Left colon (tissue), 2 donors: Measurements from ENCODE around the gene CYB561D2. TPM values are rescaled to one million over a fixed set of nuclear protein-coding genes. Genes with fewer than 3 reads are reported as not detected.

Experiments used
- ATAC-seq: fragments of 200-7000 bp; cut with Tn5 transposase; one replicate; pipeline ENCODE4 v1.9.1; 2020; ENCODE audit warnings: mild to moderate bottlenecking, moderate library complexity
- DNase-seq, 2 donors: peaks; one replicate each; pipeline ENCODE4 v3.0.0-alpha.2; 2020
- intact Hi-C, 2 donors: fragments of 100-400 bp; cut with DNase I in 1 of 2; cut with micrococcal nuclease in 1 of 2; formaldehyde crosslinking; loops; one replicate each; pipeline versions ENCODE4 v1.11.2 to v1.14.0; 2022; cut with DNase I, micrococcal nuclease
- total RNA-seq, 2 donors: library from RNA; stranded (reverse); fragmentation: NEBNext Ultra II Directional; extraction: Animal tissue kit (Norgen Biotek cat#: 25700); gene quantifications; one replicate each; pipeline ENCODE4 v1.2.1, GENCODE V29; 2021
- donor health status: DM: no; HTN: no; CAD: no.
- donor health status: DM: yes; HTN: yes; CAD: no.

The CYB561D2 gene
- total RNA-seq, 2 donors from 2014 or later, result 35.8 to 36.9 TPM

DNA sequence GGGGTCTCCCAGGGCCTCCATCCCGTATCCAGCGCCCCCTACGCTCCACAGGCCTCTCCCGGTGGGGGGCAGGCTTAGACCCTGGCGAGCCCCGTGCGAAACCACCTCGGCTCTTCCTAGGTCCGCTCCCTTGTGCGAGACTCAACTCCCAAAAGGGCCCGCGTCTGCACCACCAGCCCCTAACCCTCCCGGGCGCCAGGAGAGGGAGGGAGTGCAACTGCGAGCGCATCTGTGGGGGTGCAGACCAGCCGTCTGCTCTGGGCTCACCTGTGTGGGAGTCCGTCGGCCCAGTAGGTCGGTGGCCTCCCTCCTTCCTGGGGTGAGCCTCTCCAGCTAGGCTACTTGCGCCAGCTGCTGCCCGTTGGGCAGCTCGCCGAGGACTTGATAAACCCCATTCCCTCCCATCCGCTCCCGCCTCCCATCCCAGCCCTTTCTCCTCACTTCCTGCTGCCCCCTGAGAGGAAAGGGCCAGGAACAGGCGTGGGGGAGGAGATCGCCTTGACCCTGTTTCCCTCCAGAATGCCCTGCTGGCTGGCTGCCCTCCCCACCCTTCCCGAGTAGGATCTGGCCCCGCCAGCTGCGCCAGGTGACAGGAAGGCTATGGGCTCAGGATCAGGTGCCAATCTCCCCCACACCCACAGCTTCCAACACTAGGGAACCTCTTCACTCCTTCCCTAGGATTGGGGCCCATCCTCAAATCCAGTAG, 28.1 kb upstream of the CYB561D2 start, which contains the start of gene HYAL2:
HYAL2 (minus strand) TSS at position 360 of the 706 bp plus-strand sequence. CDS start 2,256 bp downstream, outside the sequence.
- DNase-seq (peak; percentile 50 to 53), ATAC-seq (no peak)
- intact Hi-C loops, result no loop called here

DNA sequence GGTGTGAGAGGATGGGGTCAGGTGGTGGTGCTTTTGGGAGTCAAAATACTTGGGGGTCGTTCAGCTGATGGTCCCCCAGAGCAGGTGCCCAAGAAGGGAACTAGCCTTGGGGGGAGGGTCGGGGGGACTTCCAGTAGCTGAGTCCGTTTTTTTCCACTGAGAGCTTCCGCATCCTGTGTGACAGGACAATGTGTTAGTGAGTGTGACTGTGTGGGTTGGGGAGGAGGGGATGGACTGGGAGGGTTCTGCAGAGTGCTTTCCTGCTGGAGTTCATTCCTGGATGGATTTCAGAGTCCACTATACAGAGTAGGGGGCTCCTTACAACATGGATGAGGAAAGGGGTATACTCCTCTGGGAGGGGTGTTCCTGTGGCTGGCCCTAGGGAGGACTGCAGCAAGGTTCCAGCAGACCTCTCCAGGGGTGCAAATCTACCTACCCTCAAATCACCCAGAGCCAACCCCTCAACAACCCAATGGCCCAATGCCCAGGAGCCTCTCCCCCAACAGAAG, 27.5 kb upstream of the CYB561D2 start:
- intact Hi-C loops, result no loop called here
- DNase-seq, result peak in 1 of 2 donors; percentile 48

DNA sequence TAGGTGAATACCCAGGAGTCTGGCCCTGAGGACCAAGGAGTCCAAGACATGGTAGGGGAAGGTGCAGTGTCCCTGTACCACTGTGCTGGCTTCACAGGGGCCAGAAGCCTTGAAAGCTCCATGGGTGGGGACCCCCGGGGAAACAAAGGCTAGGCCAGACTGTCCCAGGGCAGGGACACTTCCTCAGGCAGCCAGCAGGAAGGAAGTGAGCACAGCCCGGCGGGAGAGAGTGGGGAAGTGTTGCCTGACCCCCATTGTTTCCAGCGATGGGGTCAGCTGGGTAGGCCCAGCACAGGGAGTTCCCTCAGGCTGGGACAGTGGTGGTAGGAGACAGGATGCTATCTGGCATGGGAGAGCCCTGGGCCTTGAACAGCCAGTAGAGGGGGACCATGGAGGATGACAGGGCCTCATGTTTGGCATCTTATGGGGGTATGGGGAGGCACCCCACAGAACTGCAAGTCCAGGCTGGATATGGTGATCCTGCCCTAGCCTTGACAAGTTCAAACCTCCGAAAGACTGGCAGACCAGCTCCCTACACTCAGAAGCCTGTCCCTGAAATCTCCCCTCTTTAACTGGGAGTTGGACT, 27.0 kb upstream of the CYB561D2 start:
- DNase-seq (peak in 1 of 2 donors; percentile 41), ATAC-seq (no peak)
- intact Hi-C loops, result no loop called here

More for the DNA sequence above, 27.5 kb upstream of the CYB561D2 start:
- ATAC-seq, result no peak

DNA sequence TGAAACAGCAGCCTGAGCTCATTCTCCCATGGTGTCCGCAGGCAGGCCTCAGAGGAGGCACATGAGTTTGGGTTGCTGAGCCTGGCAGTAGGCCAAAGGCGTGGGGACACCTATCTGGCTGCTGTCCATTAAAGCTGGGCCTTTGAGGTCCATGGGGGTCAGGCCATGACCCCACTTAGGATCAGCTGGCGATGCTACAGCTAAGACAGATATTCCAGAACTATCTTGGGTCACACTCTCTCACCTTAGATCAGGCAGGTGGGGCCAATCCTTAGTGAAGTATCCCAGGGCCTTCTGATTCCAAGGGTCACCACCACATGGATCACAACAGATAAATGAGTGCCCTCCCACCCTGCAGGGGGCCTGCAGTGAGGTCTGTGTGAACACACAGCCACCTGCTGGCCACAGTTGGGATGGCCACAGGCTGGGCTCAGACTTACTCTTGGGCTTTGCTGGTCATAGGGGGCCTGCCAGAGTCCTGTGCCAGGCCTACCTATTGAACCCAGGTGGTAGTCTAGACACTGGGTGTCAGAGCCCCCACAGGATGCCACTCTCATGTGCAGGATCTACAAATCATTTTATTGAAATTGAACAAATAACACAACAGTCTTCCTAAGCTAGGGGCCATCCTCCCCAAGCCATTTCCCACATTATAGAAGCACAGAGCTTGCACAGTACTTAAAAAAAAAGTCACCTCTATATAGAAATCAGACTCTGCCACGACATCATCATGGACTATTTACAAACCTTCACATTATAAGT, 26.1 kb upstream of the CYB561D2 start:
- intact Hi-C loops, result no loop called here
- DNase-seq (peak; percentile 39 to 81), ATAC-seq (no peak)

DNA sequence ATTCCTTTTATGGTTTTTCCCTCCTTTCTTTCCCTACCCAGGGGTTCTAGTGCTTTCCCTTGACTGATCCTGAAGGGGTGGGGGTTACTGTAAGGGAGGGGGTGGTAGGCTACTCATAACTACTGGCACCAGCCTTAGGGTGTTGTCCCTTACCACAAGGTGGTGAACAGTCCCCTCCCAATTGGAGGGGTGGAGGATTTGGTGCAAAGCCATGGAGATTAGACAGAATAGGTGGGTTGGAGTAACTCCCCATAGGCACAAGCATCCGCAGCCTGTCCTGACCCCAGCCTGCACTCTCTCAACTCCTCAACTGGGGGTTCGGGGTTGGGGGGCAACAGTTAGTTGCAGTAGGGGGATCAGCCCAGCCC, 25.6 kb upstream of the CYB561D2 start:
- intact Hi-C loops, result no loop called here
- ATAC-seq, result no peak
- DNase-seq, result no peak

DNA sequence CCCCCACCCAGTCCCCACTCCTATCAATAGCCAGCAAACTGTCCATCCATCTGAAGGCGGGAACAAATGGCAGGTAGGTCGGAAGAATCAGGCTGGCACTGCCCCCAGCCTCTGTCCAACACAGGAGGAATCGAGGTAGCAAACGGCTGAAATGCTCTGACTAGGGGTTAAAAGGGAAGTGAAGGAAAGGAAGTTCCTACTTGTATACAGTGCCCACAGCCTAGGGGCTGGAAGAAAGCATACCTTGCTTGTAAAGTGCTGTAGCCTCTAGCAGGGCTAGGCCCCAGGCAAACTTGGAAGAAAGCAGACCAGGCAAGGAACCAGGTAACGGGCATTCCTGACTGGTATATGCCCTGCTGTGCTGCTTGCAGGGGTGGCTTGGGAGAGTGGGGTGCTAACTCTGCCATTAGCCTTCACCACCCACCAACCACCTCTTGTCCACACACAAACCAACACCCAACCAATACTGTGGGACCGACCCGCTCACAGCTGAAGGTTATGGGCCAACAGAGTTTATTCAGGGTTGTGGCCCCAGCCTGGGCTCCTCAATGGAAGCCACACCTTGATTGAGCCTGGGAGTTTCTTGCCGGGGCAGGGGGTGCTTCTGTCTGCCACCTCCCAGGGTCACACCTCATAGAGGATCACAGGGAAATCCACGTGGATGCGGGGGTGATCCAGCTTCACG, 25.0 kb upstream of the CYB561D2 start:
- intact Hi-C loops, result no loop called here
- ATAC-seq, result no peak
- DNase-seq, result no peak

DNA sequence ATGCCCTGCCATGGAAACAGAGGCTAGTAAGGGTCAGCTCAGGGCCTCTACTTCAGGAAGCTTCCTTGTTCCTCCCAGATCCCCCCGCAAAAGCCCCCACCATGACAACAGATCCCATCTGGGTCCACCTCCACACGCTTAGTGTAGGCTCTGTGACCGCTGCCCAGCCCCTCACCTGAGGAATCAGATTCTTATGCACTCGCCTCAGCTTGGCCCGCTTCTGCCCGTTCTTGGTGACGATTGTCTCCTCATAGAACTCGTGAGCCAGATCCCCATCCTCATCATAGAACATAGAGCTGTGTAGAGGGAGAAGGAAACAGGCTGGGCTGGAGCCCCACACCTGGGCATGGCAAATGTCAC, 24.5 kb upstream of the CYB561D2 start:
- DNase-seq (no peak), ATAC-seq (no peak)
- intact Hi-C loops, result no loop called here

DNA sequence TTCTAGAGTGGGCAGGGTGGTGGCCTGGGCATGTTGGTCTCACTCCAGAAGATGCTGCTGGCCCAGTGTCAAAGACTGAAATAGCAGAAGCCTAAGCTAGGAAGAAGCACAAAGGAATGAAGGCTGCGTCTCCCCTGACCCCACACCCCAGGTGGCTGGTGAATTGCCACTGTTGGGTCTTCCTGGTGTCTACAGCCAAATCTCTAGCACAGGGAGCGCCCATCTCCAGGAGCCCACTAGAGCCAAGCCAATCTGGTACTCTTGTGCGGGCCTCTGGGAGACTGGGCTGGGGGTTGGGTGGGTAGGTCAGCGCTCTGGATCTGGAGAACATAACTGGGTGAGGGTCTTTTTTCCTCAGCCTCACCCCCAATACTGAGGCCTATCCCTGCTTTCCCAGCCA, 23.5 kb upstream of the CYB561D2 start:
- DNase-seq (no peak), ATAC-seq (no peak)
- intact Hi-C loops, result no loop called here

DNA sequence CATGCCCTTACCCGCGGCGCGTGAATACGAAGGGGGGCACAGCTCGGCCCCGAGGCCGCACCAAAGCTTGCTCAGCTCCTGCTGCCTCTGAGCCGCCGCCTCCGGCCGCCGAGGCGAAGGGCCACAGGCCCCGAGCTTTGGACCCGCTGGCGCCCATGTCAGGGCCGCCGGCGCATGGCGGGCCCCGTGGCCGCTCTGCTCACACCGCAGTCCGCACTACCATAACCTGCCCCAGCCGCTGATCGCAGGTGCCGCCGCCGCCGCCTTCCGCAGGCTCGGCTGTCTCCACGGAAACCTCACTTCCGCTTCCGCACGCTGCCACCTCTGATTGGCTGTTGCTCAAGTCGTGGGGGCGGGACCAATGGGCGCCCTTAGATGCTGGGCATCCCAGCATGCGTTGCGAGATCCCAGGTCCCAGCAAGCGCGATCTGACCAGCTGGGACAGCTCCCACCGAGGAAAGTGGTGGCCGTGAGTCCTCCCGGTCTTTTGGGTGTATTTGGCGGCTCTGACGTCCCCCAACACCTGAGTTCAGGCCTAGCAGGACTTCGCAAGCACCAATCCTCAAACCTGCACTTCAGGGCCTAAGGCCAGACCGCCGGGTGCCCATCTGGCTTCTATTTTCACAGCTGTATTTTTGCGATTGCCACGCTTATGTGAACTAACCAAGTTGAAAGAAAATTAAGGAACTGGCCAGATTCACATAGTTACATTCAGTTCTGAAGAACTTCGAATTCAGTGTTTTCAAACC, 22.5 kb upstream of the CYB561D2 start, which contains the start of gene TUSC2:
TUSC2 (minus strand) TSS at position 281 of the 749 bp plus-strand sequence; CDS start at position 157, 124 bp downstream.
- intact Hi-C loops, result no loop called here
- ATAC-seq (peak; percentile 93), DNase-seq (peak; percentile 97 to 99)

DNA sequence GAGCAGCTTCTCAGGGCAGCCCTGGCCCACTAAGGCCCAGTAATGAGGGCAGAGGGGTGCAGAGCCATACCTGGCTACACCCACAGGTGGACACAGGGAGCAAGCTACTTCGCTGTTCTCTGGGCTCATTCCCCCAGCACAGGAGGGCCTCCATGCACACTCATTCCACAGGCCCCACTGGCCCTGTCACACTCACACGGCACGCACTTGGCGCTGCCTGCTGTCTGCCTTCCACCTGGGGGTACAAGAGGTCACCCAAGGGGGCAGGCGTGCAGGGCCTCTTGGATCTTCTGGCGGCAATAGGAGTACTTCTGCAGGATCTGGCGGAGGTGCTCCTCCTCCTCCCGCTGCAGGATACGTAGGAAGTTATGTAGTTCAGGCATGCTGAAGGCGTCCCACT, 20.3 kb upstream of the CYB561D2 start:
- peak in 1 of 2 donors; percentile 24 for DNase-seq
- intact Hi-C loops, result no loop called here
- no peak for ATAC-seq

DNA sequence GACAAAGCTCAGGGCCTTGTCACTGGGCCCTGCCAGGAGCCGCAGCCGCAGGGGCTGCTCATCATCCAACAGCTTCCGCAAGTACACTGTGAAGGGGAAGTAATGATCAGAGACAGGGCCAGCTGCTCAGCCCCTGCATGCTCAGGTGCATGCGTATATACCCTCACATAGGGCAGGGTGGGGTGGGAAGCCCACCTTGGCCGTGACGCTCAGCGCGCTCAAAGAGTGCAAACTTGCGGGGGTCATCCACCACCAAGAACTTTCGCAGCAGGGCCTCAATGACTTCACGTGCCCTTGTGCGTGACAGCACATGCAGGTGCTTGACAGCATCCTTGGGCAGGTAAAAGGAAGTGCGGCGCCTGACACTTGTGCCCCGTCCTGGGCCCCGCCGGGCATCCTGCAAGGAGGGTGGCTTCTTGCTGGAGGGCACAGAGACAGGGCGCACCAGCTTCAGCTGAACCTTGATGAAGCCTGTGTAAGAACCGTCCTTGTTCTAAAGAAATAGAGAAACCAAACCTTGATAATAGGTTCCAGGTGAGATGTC, 19.2 kb upstream of the CYB561D2 start:
- no peak for DNase-seq
- intact Hi-C loops, result no loop called here
- ATAC-seq, result no peak

DNA sequence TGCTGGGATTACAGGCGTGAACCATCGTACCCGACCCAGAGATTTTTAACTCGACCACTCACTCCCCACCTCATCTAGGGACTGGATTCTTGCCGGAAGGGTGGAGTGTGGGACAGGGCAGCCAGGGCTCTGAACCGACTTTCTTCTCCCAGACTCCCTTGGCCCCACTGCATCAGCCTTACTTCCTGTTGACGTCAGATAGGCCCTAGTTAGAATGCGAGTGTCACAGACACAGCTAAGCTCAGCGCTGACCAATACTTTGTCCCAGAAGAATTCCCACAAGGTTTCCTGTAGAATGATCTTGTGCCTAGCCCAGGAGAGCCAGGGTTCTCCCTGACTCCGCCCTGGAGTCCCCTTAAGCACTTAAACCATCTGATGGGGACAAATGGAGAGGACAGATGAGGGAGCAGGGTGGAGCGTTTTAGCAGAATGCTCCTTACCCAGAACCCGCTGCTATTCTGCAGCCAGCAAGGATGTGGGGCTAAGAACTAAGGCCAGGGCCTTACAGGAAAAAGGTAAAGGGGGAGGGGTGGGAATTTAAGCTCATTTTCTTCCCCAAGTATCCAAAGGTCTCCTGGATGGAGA, 16.8 kb upstream of the CYB561D2 start:
- no peak for DNase-seq
- ATAC-seq, result no peak
- intact Hi-C loops, result no loop called here

DNA sequence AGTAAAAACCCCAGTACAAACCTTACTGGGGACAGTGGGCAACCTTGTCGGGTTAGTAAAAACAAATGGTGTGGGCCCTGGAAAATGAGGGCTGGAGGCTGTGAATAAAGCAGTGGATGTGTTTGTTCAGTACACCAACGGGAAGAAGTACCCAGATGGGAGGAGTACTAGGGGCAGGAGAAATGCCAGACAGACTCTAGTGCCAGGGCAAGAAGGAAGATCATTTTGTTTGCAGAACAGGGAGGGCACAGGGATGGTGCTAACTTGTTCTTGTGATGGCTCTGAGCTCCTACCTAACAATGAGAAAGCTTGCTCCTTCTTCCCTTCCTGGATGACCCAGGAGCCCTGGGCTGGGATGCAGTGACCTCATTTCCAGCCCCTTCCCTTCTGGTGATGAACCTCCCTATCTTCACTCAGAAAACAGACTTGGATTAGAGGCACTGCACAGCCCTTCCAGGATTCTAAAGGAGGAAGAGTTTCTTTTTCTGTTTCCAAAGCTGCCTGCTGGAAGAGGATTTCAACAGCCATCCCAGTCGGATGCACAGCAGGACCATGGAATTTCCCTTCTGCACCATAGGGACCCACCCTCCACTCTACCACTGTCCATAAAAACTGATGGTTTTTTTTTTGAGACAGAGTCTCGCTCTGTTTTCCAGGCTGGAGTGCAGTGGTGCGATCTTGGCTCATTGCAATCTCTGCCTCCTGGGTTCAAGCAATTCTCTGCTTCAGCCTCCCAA, 16.2 kb upstream of the CYB561D2 start:
- ATAC-seq, result no peak
- intact Hi-C loops, result no loop called here
- no peak for DNase-seq

DNA sequence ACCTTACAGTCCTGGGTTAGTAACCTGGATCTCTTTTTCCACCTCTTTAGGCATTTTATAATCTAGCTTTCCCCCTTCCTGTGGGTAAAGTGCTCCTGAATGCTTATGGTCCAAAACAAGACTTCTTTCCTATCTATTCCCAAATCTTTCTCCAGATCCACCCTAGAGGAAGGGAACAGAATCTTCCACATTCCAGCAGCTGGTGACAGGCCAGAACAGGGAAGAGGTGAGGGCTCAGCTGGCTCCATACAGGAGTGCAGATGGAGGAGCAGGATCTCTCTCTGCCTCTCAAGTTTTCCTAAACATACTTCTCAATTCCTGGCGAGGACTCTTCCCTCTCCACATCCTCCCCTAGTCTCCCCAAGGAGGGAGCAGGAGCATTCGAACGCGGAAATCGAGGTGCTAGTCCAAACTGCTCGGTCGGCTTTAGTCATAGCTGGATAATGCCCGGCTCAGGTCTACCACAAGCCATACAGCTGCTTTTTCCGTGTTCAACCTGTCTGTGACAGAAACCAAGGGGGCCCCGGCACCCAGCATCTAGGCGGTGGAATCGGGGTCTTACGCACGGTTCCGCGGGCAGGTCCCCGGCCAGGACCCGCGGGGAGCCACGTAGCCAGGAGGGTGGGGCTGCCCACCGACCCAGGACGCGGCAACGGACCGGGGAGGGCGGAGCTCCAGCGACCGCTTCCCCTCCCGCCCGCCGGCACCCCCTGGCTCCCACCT, 14.0 kb upstream of the CYB561D2 start:
- ATAC-seq (peak; percentile 7), DNase-seq (no peak)
- intact Hi-C loops, result no loop called here

DNA sequence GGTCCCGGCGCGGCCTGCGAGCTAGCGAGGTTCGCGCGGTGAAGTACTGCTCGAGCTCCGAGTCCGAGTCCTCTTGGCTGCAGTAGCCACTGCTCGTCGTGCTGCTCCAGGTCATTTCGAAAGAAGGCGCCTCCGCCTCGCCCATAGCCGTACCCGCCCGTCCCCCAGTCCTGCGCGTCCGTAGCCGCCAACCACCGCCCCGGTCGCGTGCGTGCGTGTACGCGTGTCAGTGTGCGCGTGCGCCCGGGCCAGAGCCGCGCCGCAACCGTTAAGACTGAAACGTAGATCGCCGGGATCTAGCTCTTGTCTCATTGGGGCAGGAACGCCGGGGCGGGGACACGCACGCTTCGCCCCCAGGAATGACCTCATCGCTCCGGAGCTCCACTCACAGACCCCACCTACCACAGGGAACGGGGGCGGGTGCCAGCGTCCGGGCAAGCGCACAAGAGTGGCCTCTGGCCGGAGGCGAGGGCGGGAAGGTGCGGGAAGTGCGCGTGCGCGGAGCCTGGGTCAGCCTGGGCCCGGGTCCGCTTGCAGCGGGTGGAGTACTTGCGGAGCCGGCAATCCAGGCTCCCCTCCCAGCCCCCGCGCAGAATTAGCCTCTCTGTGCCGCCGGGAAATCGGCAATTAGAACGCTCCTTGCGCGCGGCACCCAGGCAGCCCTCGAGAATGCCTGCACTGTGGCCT, 13.3 kb upstream of the CYB561D2 start:
- ATAC-seq (peak; percentile 83), DNase-seq (peak; percentile 99 to 100)
- intact Hi-C loops, result no loop called here

DNA sequence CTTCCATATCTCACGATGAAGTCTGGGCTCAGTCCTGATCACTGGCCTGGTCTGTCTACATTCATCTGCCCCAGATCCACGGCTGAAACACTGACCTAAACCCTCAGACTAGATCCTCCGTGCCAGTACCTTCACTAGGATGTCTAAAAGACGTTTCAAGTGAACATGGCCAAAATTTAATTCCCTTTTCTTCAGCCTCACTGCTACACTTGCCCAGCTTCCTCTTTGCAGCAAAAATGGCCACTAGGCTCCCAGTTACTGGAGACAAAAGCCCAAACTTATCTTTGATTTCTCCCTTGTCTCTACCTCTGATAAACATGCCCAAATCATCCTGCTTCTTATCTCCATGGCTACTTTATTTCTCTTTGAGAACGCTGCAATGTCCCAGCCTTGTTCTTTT, 11.7 kb upstream of the CYB561D2 start:
- ATAC-seq, result no peak
- no peak for DNase-seq
- intact Hi-C loops, result no loop called here
